Ovary (tissue), 9 donors: Measurements from ENCODE around the gene TBR1. TPM values are rescaled to one million over a fixed set of nuclear protein-coding genes. Genes with fewer than 3 reads are reported as not detected.

ENCODE experiments used
- DNase-seq, 5 donors: peaks; one replicate each; pipeline ENCODE4 v3.0.0-alpha.2; 2019 to 2020
- H3K27ac ChIP-seq, 2 donors: fragments of 200-600 bp; one replicate each; pipeline versions ENCODE4 v1.5.1 to v1.8.0; 2019 to 2022
- H3K27me3 ChIP-seq: fragments of 200-600 bp; one replicate; pipeline ENCODE4 v1.8.0; 2022
- H3K36me3 ChIP-seq: fragments of 200-600 bp; sonication (generic); one replicate; pipeline ENCODE4 v1.5.1; 2019
- H3K4me1 ChIP-seq: one replicate; pipeline ENCODE4 v1.8.1; 2013; ENCODE audit warnings: mild to moderate bottlenecking, moderate library complexity; ENCODE audit not compliant: insufficient read depth
- H3K4me3 ChIP-seq: fragments of 200-600 bp; sonication (generic); one replicate; pipeline ENCODE4 v1.5.1; 2017
- H3K9me3 ChIP-seq, 2 donors: fragments of 200-600 bp in 1 of 2; sonication (generic) in 1 of 2; one replicate each; pipeline versions ENCODE4 v1.5.1 to v1.8.1; 2013 to 2019; ENCODE audit warnings: mild to moderate bottlenecking in 1 of 2, moderate library complexity in 1 of 2
- EP300 ChIP-seq: sonication (generic); formaldehyde crosslinking; IDR thresholded peaks from one replicate; pipeline ENCODE4 v1.6.1; 2017; ENCODE audit warnings: antibody characterized with exemption
- POLR2A ChIP-seq: fragments of 450-650 bp; IDR thresholded peaks from one replicate; pipeline ENCODE4 v1.6.1; 2017; ENCODE audit warnings: antibody characterized with exemption, mild to moderate bottlenecking, moderate library complexity
- WGBS, 3 donors: extraction: QIAGEN DNeasy Blood & Tissue Kit in 1 of 3; methylation state at CpG; one replicate each; pipeline versions ENCODE4 v1.1.5 to v1.1.7; 2013 to 2017; 5-methylcytosine and 5-hydroxymethylcytosine counted together
- intact Hi-C, 4 donors: fragments of 100-400 bp; cut with DNase I; formaldehyde crosslinking; loops; one replicate each; pipeline versions ENCODE4 v1.11.0 to v1.15.1; 2022 to 2023
- polyA plus RNA-seq, 2 donors: library from polyadenylated mRNA; stranded (reverse); fragments of 200-250 nt in 1 of 2; fragments of 350-450 nt in 1 of 2; fragmentation: Illumina TruSeq in 1 of 2; extraction: RNeasy Lipid Tissue Mini Kit (QIAGEN cat#74804) in 1 of 2; gene quantifications; one replicate each; pipeline ENCODE4 v1.2.3, GENCODE V29; 2013 to 2014
- total RNA-seq, 7 donors: library from RNA; depleted of rRNA in 2 of 7; stranded (reverse); fragments of >200 nt in 2 of 7; fragmentation: NEBNext Ultra II Directional in 3 of 7; extraction: Animal tissue kit (Norgen Biotek cat#: 25700) in 3 of 7; gene quantifications; one replicate each; pipeline versions ENCODE4 v1.1.0 to v1.2.4, GENCODE V29; 2016 to 2023
- TF ChIP-seq, protein P1 (sequence below), 3 donors: fragments of 450-650 bp in 2 of 3; fragments of 200-600 bp in 1 of 3; IDR thresholded peaks; one replicate each; pipeline versions ENCODE4 v1.5.1 to v1.8.0; 2016 to 2022; ENCODE audit warnings: antibody characterized with exemption in 3 of 3, mild to moderate bottlenecking in 1 of 3
- donor health status: DM: no; HTN: no; CAD: no; lungs with moderate emphysema.
- donor health status: DM: no; HTN: no; CAD: no.
- donor health status: Bipolar disorder and iron deficiency.
- donor health status: DM: yes; HTN: yes; CAD: no.
- donor health status: DM: no; HTN: no; CAD: no.
- donor health status: DM: yes; HTN: yes; CAD: no.

TBR1 gene
- total and polyA plus RNA-seq, 9 donors = not detected

DNA sequence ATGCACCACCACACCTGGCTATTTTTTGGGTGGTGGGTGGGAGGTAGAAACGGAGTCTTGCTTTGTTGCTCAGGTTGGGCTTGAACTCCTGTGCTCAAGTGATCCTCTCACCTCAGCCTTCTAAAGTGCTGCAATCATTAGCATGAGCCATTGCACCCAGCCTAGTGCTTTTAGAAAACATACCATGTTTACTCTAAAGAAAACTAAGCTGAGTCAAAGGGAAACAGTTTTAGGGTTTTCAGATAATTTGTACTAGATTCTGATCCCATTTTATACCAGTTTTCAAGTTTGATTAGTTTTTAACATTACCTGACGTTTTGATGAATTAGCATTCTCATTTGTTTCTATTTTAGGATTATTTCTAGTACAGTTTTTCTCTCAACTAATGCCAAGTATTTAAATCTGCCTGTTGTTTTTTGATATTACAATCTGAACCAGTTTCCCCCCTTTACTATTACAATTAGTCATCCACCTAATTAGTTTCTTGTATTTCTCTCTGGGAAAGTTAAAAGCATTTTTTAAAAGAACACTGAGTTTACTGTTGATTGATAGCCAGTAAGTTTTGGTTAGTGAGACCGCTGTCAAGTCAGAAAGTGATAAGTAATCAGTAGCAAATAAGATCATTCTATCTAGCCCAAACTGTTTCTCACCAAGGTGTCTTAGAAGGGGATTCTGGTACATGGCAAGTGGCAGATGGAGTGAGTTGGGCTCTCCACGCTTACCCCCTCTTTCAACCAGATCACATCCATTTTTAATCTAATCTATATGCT is 24.2 kb upstream of the TBR1 start:
- no peak for DNase-seq
- Histone ChIP-seq H3K27me3 (no peaks in the 10 kb centered on the region), H3K9me3 (no peaks in the 10 kb centered on the region), H3K4me1 (no peaks in the 10 kb centered on the region), H3K27ac (no peak overlapping the region), H3K4me3 (no peak overlapping the region), H3K36me3 (no peaks in the 10 kb centered on the region)
- intact Hi-C loops = no loop called here
- TF ChIP-seq, protein P1, sequence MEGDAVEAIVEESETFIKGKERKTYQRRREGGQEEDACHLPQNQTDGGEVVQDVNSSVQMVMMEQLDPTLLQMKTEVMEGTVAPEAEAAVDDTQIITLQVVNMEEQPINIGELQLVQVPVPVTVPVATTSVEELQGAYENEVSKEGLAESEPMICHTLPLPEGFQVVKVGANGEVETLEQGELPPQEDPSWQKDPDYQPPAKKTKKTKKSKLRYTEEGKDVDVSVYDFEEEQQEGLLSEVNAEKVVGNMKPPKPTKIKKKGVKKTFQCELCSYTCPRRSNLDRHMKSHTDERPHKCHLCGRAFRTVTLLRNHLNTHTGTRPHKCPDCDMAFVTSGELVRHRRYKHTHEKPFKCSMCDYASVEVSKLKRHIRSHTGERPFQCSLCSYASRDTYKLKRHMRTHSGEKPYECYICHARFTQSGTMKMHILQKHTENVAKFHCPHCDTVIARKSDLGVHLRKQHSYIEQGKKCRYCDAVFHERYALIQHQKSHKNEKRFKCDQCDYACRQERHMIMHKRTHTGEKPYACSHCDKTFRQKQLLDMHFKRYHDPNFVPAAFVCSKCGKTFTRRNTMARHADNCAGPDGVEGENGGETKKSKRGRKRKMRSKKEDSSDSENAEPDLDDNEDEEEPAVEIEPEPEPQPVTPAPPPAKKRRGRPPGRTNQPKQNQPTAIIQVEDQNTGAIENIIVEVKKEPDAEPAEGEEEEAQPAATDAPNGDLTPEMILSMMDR (IDR thresholded peaks at IDR 0.05) = no peak
- TF ChIP-seq EP300 (no peak), POLR2A (no peak)
- 82 to 86% (median 82%) methylated on average over 4 of the region's 4 CpGs for WGBS, 3 donors

DNA sequence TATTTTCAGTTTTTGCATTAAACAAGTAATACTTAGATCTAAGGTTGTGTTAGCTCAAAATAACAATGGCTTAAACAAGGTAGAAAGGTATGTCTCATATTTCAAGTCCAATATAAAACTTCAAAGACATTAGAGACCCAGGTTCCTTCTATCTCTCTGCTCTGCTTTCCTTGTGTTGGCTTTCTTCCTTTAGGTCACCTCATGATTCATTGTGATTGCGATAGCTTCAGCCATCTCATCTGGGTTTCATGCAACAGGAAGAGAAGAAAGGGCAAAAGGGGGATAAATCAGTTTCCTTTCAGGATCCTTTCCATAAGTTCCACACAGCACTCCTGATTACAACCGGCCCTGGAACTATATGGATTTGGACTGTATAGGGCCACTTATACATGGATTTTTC is 16.0 kb upstream of the TBR1 start:
- TF ChIP-seq, protein P1 (IDR thresholded peaks at IDR 0.05) = no peak
- TF ChIP-seq EP300 (no peak), POLR2A (no peak)
- no peaks in the 10 kb centered on the region for H3K9me3 ChIP-seq
- H3K4me1 ChIP-seq = no peaks in the 10 kb centered on the region
- 96 to 97% (median 97%) methylated on average over 2 of the region's 2 CpGs for WGBS, 3 donors
- no peak for DNase-seq
- no peaks in the 10 kb centered on the region for H3K27me3 ChIP-seq
- no peak overlapping the region for H3K27ac ChIP-seq
- H3K4me3 ChIP-seq = no peak overlapping the region
- intact Hi-C loops = no loop called here
- H3K36me3 ChIP-seq = no peaks in the 10 kb centered on the region

DNA sequence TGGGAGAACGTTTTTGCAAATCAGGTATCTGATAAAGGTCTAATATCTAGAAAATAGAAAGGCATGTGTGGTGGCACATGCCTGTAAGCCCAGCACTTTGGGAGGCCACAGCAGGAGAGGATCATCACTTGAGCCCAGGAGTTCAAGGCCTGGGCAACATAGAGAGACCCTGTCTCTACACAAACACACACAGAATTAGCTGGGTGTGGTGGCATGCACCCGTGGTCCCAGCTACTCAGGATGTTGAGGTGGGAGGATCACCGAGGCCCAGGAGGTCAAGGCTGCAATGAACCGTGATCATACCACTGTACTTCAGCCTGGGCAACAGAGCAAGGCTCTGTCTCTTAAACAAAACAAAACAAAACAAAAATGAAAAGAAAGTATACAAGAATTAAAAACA is 13.8 kb upstream of the TBR1 start:
- TF ChIP-seq, protein P1 (IDR thresholded peaks at IDR 0.05) = no peak
- no peak for TF ChIP-seq POLR2A
- TF ChIP-seq EP300 = no peak
- Histone ChIP-seq H3K27me3 (no peaks in the 10 kb centered on the region), H3K4me1 (no peaks in the 10 kb centered on the region), H3K9me3 (no peaks in the 10 kb centered on the region), H3K27ac (no peak overlapping the region), H3K4me3 (no peak overlapping the region), H3K36me3 (no peaks in the 10 kb centered on the region)
- WGBS, 3 donors = 78 to 85% (median 81%) methylated on average over 4 of the region's 4 CpGs
- DNase-seq = no peak
- intact Hi-C loops = no loop called here

DNA sequence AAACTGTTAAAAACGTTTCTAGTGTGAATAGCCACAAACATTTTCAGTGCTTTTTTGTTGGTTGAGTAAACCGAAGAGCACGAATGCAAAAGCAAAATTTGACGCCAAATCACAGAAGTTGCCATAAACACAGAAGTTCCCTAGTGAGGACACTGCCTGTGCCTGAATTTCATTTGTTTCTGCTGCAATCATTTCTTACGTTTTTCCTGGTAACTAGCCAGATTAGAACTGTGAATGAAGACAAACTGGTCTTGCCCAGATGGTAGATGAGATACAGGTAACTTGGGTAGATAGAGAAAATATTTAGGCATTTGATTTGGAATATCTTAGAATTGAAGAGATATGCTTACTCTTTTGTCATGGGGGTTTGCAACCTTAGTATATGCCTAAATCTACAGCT is 9.8 kb upstream of the TBR1 start:
- H3K27ac ChIP-seq = no peak overlapping the region
- no peaks in the 10 kb centered on the region for H3K9me3 ChIP-seq
- intact Hi-C loops = no loop called here
- H3K4me3 ChIP-seq = no peak overlapping the region
- no peaks in the 10 kb centered on the region for H3K36me3 ChIP-seq
- 83 to 84% (median 83%) methylated on average over 5 of the region's 5 CpGs for WGBS, 3 donors
- no peaks in the 10 kb centered on the region for H3K4me1 ChIP-seq
- DNase-seq = no peak
- no peaks in the 10 kb centered on the region for H3K27me3 ChIP-seq
- TF ChIP-seq EP300 = no peak
- no peak for TF ChIP-seq POLR2A
- TF ChIP-seq, protein P1 (IDR thresholded peaks at IDR 0.05) = no peak
